GM23338 (cell line): ENCODE results near the gene EGFL8. TPM values are rescaled to one million over a fixed set of nuclear protein-coding genes. Genes with fewer than 3 reads are reported as not detected.

ENCODE experiments used
- ATAC-seq: fragments of 200-7000 bp; cut with Tn5 transposase; 3 replicates; pipeline ENCODE4 v1.9.1; 2020
- DNase-seq: peaks from one replicate; pipeline ENCODE4 v3.0.0-alpha.2; 2015; ENCODE audit warnings: low spot score
- H2AFZ ChIP-seq: fragments of 200-600 bp; sonication (generic); 2 replicates; pipeline ENCODE4 v1.8.0; 2016; ENCODE audit warnings: antibody characterized with exemption, mild to moderate bottlenecking, moderate library complexity
- H3F3A ChIP-seq: fragments of 200-600 bp; sonication (generic); replicated peaks from 2 replicates; pipeline ENCODE4 v1.8.0; 2017; ENCODE audit warnings: antibody characterized with exemption, mixed run types, low read depth
- H3K27ac ChIP-seq: fragments of 200-600 bp; sonication (generic); 2 replicates; pipeline ENCODE4 v1.6.1; 2016; ENCODE audit warnings: low read depth
- H3K27me3 ChIP-seq: fragments of 200-600 bp; sonication (generic); 2 replicates; pipeline ENCODE4 v1.8.0; 2016; ENCODE audit warnings: mild to moderate bottlenecking, mixed run types, moderate library complexity; ENCODE audit not compliant: insufficient read depth
- H3K36me3 ChIP-seq: fragments of 200-600 bp; sonication (generic); 2 replicates; pipeline ENCODE4 v1.8.0; 2016; ENCODE audit warnings: mild to moderate bottlenecking; ENCODE audit not compliant: insufficient read depth
- H3K4me1 ChIP-seq: fragments of 200-600 bp; sonication (generic); 2 replicates; pipeline ENCODE4 v1.8.0; 2016; ENCODE audit warnings: mild to moderate bottlenecking, moderate library complexity; ENCODE audit not compliant: insufficient read depth
- H3K4me2 ChIP-seq: fragments of 200-600 bp; sonication (generic); 2 replicates; pipeline ENCODE4 v1.7.1; 2017; ENCODE audit warnings: mixed run types
- H3K4me3 ChIP-seq: fragments of 200-600 bp; sonication (generic); 2 replicates; pipeline ENCODE4 v1.6.1; 2016; ENCODE audit warnings: mixed run types
- H3K79me2 ChIP-seq: fragments of 200-600 bp; sonication (generic); replicated peaks from 2 replicates; pipeline ENCODE4 v1.8.0; 2017; ENCODE audit warnings: mild to moderate bottlenecking; ENCODE audit not compliant: insufficient read depth
- H3K9me2 ChIP-seq: fragments of 200-600 bp; sonication (generic); 2 replicates; pipeline ENCODE4 v1.8.0; 2017; ENCODE audit not compliant: insufficient read depth
- H4K20me1 ChIP-seq: fragments of 200-600 bp; sonication (generic); replicated peaks from 2 replicates; pipeline ENCODE4 v1.8.0; 2017; ENCODE audit warnings: mild to moderate bottlenecking; ENCODE audit not compliant: insufficient read depth
- H3K27ac Mint-ChIP-seq: 2 replicates; pipeline ENCODE4 v1.8.0; 2020; ENCODE audit warnings: inconsistent platforms, mild to moderate bottlenecking, moderate library complexity, mixed read lengths
- H3K27me3 Mint-ChIP-seq: 3 replicates; pipeline ENCODE4 v1.8.0; 2022; ENCODE audit warnings: low read depth, mild to moderate bottlenecking, moderate library complexity, mixed read lengths, inconsistent platforms; ENCODE audit not compliant: insufficient read depth, poor library complexity
- H3K36me3 Mint-ChIP-seq: 3 replicates; pipeline ENCODE4 v1.8.0; 2021; ENCODE audit warnings: low read depth, mild to moderate bottlenecking, inconsistent platforms, moderate library complexity, mixed read lengths
- H3K4me1 Mint-ChIP-seq: 3 replicates; pipeline ENCODE4 v1.8.0; 2020; ENCODE audit warnings: mild to moderate bottlenecking, inconsistent platforms, mixed read lengths
- H3K4me3 Mint-ChIP-seq: 3 replicates; pipeline ENCODE4 v1.8.0; 2021; ENCODE audit warnings: moderate library complexity, mild to moderate bottlenecking, inconsistent platforms, mixed read lengths
- H3K9me3 Mint-ChIP-seq: 3 replicates; pipeline ENCODE4 v1.8.0; 2020; ENCODE audit warnings: moderate library complexity, mild to moderate bottlenecking, inconsistent platforms, mixed read lengths
- ETS1 ChIP-seq: IDR thresholded peaks from 2 replicates; pipeline ENCODE4 v1.6.1; 2016; ENCODE audit warnings: antibody characterized with exemption
- EZH2 ChIP-seq: fragments of 200-600 bp; sonication (generic); IDR thresholded peaks from one replicate; pipeline ENCODE4 v1.8.0; 2017; ENCODE audit warnings: antibody characterized with exemption, mild to moderate bottlenecking, low read depth; ENCODE audit not compliant: unreplicated experiment
- EZH2phosphoT487 ChIP-seq: fragments of 200-600 bp; sonication (generic); IDR thresholded peaks from one replicate; pipeline ENCODE4 v1.8.1; 2018; ENCODE audit warnings: antibody characterized with exemption; ENCODE audit not compliant: unreplicated experiment
- NANOG ChIP-seq: IDR thresholded peaks from 2 replicates; pipeline ENCODE4 v1.6.1; 2016; ENCODE audit warnings: antibody characterized with exemption, borderline replicate concordance
- ZNF114 ChIP-seq: fragments of 250-450 bp; sonication (Bioruptor Pico); IDR thresholded peaks from 2 replicates; pipeline ENCODE4 v1.5.0; 2020; ENCODE audit warnings: mild to moderate bottlenecking, moderate library complexity
- ZNF331 ChIP-seq: fragments of 250-450 bp; sonication (Bioruptor Pico); IDR thresholded peaks from 2 replicates; pipeline ENCODE4 v1.5.0; 2020; ENCODE audit warnings: low read depth, mild to moderate bottlenecking, moderate library complexity
- polyA plus RNA-seq: library from polyadenylated mRNA; unstranded; fragments of >200 nt; fragmentation: Nextera tagmentation; extraction: Ambion mirVana; gene quantifications from 2 replicates; pipeline ENCODE4 v1.2.1, GENCODE V29; 2016
- total RNA-seq: library from RNA; depleted of rRNA; stranded (reverse); fragments of >200 nt; shearing (Covaris generic); gene quantifications from 2 replicates; pipeline ENCODE4 v1.2.3, GENCODE V29; 2014
- TF ChIP-seq, protein P1 (sequence below): fragments of 250-450 bp; sonication (Bioruptor Pico); IDR thresholded peaks from 2 replicates; pipeline ENCODE4 v1.5.0; 2020; ENCODE audit warnings: mild to moderate bottlenecking, moderate library complexity
- TF ChIP-seq, protein P2 (sequence below), 2 experiments: fragments of 200-600 bp in 1 of 2; sonication (generic) in 1 of 2; conservative IDR thresholded peaks; 2 replicates each; pipeline versions ENCODE4 v1.5.1 to v1.6.1; 2016 to 2017; ENCODE audit warnings: antibody characterized with exemption in 2 of 2, low read depth in 2 of 2, mild to moderate bottlenecking in 2 of 2, moderate library complexity in 1 of 2

EGFL8 gene
- total and polyA plus RNA-seq, 2 experiments from 2014 or later = 6.1 to 7.4 TPM

- Mint-ChIP-seq H3K27ac (no peak overlapping the region; the same call in 1 of the 2 replicates), H3K4me3 (no peak overlapping the region)
Measured at GRCh38 chr6:32170294-32170693, 5.9 kb downstream of the EGFL8 start.

More at GRCh38 chr6:32170294-32170693, 5.9 kb downstream of the EGFL8 start:
- Histone ChIP-seq H3K9me2 (no peaks in the 10 kb centered on the region), H3K27me3 (no peaks in the 10 kb centered on the region), H3K79me2 (peaks cover 36% of the 10 kb centered on the region), H3K4me3 (no peak overlapping the region), H4K20me1 (peaks cover 19% of the 10 kb centered on the region; the same call in 1 of the 2 replicates), H3F3A (peaks cover 12% of the 10 kb centered on the region), H3K27ac (no peak overlapping the region), H3K36me3 (no peaks in the 10 kb centered on the region; the same call in 1 of the 2 replicates), H2AFZ (no peak overlapping the region), H3K4me1 (peaks cover 25% of the 10 kb centered on the region), H3K4me2 (no peak overlapping the region)
- Mint-ChIP-seq H3K4me1 (peaks cover 31% of the 10 kb centered on the region), H3K36me3 (peaks cover 50% of the 10 kb centered on the region), H3K9me3 (no peaks in the 10 kb centered on the region), H3K27me3 (peaks cover 8% of the 10 kb centered on the region)
- TF ChIP-seq NANOG = no peak
- TF ChIP-seq ZNF114 (CRISPR knock-in tag) = no peak
- no peak for TF ChIP-seq ETS1
- TF ChIP-seq, protein P1, sequence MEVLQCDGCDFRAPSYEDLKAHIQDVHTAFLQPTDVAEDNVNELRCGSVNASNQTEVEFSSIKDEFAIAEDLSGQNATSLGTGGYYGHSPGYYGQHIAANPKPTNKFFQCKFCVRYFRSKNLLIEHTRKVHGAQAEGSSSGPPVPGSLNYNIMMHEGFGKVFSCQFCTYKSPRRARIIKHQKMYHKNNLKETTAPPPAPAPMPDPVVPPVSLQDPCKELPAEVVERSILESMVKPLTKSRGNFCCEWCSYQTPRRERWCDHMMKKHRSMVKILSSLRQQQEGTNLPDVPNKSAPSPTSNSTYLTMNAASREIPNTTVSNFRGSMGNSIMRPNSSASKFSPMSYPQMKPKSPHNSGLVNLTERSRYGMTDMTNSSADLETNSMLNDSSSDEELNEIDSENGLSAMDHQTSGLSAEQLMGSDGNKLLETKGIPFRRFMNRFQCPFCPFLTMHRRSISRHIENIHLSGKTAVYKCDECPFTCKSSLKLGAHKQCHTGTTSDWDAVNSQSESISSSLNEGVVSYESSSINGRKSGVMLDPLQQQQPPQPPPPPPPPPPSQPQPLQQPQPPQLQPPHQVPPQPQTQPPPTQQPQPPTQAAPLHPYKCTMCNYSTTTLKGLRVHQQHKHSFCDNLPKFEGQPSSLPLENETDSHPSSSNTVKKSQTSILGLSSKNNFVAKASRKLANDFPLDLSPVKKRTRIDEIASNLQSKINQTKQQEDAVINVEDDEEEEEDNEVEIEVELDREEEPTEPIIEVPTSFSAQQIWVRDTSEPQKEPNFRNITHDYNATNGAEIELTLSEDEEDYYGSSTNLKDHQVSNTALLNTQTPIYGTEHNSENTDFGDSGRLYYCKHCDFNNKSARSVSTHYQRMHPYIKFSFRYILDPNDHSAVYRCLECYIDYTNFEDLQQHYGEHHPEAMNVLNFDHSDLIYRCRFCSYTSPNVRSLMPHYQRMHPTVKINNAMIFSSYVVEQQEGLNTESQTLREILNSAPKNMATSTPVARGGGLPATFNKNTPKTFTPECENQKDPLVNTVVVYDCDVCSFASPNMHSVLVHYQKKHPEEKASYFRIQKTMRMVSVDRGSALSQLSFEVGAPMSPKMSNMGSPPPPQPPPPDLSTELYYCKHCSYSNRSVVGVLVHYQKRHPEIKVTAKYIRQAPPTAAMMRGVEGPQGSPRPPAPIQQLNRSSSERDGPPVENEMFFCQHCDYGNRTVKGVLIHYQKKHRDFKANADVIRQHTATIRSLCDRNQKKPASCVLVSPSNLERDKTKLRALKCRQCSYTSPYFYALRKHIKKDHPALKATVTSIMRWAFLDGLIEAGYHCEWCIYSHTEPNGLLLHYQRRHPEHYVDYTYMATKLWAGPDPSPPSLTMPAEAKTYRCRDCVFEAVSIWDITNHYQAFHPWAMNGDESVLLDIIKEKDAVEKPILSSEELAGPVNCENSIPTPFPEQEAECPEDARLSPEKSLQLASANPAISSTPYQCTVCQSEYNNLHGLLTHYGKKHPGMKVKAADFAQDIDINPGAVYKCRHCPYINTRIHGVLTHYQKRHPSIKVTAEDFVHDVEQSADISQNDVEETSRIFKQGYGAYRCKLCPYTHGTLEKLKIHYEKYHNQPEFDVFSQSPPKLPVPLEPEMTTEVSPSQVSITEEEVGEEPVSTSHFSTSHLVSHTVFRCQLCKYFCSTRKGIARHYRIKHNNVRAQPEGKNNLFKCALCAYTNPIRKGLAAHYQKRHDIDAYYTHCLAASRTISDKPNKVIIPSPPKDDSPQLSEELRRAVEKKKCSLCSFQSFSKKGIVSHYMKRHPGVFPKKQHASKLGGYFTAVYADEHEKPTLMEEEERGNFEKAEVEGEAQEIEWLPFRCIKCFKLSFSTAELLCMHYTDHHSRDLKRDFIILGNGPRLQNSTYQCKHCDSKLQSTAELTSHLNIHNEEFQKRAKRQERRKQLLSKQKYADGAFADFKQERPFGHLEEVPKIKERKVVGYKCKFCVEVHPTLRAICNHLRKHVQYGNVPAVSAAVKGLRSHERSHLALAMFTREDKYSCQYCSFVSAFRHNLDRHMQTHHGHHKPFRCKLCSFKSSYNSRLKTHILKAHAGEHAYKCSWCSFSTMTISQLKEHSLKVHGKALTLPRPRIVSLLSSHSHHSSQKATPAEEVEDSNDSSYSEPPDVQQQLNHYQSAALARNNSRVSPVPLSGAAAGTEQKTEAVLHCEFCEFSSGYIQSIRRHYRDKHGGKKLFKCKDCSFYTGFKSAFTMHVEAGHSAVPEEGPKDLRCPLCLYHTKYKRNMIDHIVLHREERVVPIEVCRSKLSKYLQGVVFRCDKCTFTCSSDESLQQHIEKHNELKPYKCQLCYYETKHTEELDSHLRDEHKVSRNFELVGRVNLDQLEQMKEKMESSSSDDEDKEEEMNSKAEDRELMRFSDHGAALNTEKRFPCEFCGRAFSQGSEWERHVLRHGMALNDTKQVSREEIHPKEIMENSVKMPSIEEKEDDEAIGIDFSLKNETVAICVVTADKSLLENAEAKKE (CRISPR knock-in tag) = no peak
- TF ChIP-seq, protein P2, sequence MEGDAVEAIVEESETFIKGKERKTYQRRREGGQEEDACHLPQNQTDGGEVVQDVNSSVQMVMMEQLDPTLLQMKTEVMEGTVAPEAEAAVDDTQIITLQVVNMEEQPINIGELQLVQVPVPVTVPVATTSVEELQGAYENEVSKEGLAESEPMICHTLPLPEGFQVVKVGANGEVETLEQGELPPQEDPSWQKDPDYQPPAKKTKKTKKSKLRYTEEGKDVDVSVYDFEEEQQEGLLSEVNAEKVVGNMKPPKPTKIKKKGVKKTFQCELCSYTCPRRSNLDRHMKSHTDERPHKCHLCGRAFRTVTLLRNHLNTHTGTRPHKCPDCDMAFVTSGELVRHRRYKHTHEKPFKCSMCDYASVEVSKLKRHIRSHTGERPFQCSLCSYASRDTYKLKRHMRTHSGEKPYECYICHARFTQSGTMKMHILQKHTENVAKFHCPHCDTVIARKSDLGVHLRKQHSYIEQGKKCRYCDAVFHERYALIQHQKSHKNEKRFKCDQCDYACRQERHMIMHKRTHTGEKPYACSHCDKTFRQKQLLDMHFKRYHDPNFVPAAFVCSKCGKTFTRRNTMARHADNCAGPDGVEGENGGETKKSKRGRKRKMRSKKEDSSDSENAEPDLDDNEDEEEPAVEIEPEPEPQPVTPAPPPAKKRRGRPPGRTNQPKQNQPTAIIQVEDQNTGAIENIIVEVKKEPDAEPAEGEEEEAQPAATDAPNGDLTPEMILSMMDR (conservative IDR thresholded peaks at IDR 0.05; ENCODE audit: low read depth in 2 of 2) = no peak
- TF ChIP-seq EZH2 = no peak
- TF ChIP-seq ZNF331 = no peak
- no peak for TF ChIP-seq EZH2phosphoT487
- DNase-seq (no peak), ATAC-seq (no peak)
